Keratinocyte (primary cell): ENCODE results near the gene SLC26A4.

Experiments
- EZH2 ChIP-seq: IDR thresholded peaks from one replicate; pipeline ENCODE4 v1.6.1; 2012; ENCODE audit warnings: inconsistent platforms, mild to moderate bottlenecking, low read length, moderate library complexity
- TF ChIP-seq, protein P1 (sequence below), 3 experiments: IDR thresholded peaks in 1 of 3; conservative IDR thresholded peaks in 1 of 3; optimal IDR thresholded peaks in 1 of 3; 2 replicates in 2 of 3; 3 replicates in 1 of 3; pipeline versions ENCODE3 to v1.5.1; 2011; ENCODE audit warnings: low read length in 3 of 3, mild to moderate bottlenecking in 3 of 3, moderate library complexity in 2 of 3, control low read depth in 1 of 3, inconsistent platforms in 1 of 3; ENCODE audit not compliant: insufficient read depth in 2 of 3; ENCODE audit errors: extremely low read depth in 1 of 3

DNA sequence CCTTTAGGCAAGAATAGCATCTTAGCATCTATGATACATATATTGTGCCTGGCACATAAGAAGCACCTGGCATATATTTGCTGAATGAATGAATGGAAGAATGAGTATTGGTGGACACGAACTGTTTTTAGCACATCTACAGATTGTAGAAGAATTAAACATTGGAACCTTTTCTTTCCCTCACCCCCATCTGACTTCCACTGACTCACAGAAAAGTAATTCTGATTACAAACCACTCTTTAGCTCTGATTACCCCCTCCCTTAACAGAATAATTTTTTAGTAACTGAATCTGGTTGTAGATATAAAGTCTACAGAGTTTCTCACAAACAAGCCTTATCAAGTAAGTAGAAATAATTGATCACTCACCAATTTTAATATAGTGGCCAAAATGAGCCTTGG lies 31.9 kb downstream of the SLC26A4 start:
- no peak for TF ChIP-seq EZH2
- TF ChIP-seq, protein P1, sequence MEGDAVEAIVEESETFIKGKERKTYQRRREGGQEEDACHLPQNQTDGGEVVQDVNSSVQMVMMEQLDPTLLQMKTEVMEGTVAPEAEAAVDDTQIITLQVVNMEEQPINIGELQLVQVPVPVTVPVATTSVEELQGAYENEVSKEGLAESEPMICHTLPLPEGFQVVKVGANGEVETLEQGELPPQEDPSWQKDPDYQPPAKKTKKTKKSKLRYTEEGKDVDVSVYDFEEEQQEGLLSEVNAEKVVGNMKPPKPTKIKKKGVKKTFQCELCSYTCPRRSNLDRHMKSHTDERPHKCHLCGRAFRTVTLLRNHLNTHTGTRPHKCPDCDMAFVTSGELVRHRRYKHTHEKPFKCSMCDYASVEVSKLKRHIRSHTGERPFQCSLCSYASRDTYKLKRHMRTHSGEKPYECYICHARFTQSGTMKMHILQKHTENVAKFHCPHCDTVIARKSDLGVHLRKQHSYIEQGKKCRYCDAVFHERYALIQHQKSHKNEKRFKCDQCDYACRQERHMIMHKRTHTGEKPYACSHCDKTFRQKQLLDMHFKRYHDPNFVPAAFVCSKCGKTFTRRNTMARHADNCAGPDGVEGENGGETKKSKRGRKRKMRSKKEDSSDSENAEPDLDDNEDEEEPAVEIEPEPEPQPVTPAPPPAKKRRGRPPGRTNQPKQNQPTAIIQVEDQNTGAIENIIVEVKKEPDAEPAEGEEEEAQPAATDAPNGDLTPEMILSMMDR (optimal IDR thresholded peaks at IDR 0.05 in 1 of 3, IDR thresholded peaks at IDR 0.05 in 1 of 3, conservative IDR thresholded peaks at IDR 0.05 in 1 of 3; ENCODE audit: extremely low read depth in 1 of 3, insufficient read depth in 2 of 3, low read length in 3 of 3) = no peak
